HCT116 (cell line): Measurements from ENCODE around the gene RBM15B. TPM values are rescaled to one million over a fixed set of nuclear protein-coding genes. Genes with fewer than 3 reads are reported as not detected.

ENCODE experiments used
- ATAC-seq: fragments of 200-7000 bp; cut with Tn5 transposase; 2 replicates; pipeline ENCODE4 v1.9.1; 2020; ENCODE audit warnings: mild to moderate bottlenecking, moderate library complexity
- BruUV-seq: library from RNA; stranded (reverse); fragments of 400-500 nt; replicated peaks from 2 replicates; lab custom pipeline; 2021; lab: Mats Ljungman, UMichigan
- CTCF ChIA-PET: fragments of 300-600 bp; sonication (Branson Sonifier 250); formaldehyde crosslinking; loops from one replicate; lab custom pipeline; 2021; ENCODE audit warnings: antibody characterized with exemption; lab: Charles Lee
- POLR2A ChIA-PET: fragments of 300-600, 350-600 bp; sonication (Branson Sonifier 250); formaldehyde crosslinking; loops from one replicate; lab custom pipeline; 2021; ENCODE audit warnings: antibody characterized with exemption; lab: Charles Lee
- RAD21 ChIA-PET, 2 experiments: fragments of 300-600 bp; sonication (Branson Sonifier 250); formaldehyde crosslinking; loops; one replicate each; lab custom pipeline; 2023; ENCODE audit warnings: low total read pairs in 2 of 2; ENCODE audit not compliant: uncharacterized antibody in 2 of 2, unreplicated experiment in 2 of 2, low non-redundant PET in 1 of 2; lab: Charles Lee
- DNase-seq: peaks from one replicate; pipeline ENCODE4 v3.0.0-alpha.2; 2010; ENCODE audit warnings: low read depth, low spot score
- H2AFZ ChIP-seq: fragments of 200-600 bp; shearing (Covaris generic), sonication (generic); 2 replicates; pipeline ENCODE4 v1.6.1; 2017; ENCODE audit warnings: low read depth, mixed run types, mixed read lengths, antibody characterized with exemption, low read length; ENCODE audit not compliant: poor library complexity, severe bottlenecking
- H3K27ac ChIP-seq: 2 replicates; pipeline ENCODE4 v1.5.1; 2012; ENCODE audit warnings: low read depth, low read length
- H3K27me3 ChIP-seq: fragments of 200-600 bp; sonication (generic); 2 replicates; pipeline ENCODE4 v1.6.1; 2016; ENCODE audit warnings: mixed run types, low read length, mixed read lengths; ENCODE audit not compliant: insufficient read depth
- H3K36me3 ChIP-seq, 2 experiments: fragments of 200-500 bp in 1 of 2; fragments of 200-600 bp in 1 of 2; sonication (Bioruptor generic) in 1 of 2; sonication (generic) in 1 of 2; 2 replicates each; pipeline versions ENCODE4 v1.5.1 to v1.6.1; 2014 to 2016; ENCODE audit warnings: low read length in 2 of 2, inconsistent platforms in 1 of 2, mixed read lengths in 1 of 2, mixed run types in 1 of 2; ENCODE audit not compliant: insufficient read depth in 2 of 2, control insufficient read depth in 1 of 2
- H3K4me1 ChIP-seq, 2 experiments: fragments of 200-600 bp in 1 of 2; sonication (generic) in 1 of 2; 2 replicates each; pipeline versions ENCODE4 v1.5.1 to v1.6.1; 2012 to 2017; ENCODE audit warnings: low read length in 2 of 2, inconsistent platforms in 1 of 2, mild to moderate bottlenecking in 1 of 2, mixed read lengths in 1 of 2, mixed run types in 1 of 2, moderate library complexity in 1 of 2; ENCODE audit not compliant: insufficient read depth in 2 of 2, control insufficient read depth in 1 of 2
- H3K4me2 ChIP-seq: fragments of 200-600 bp; sonication (generic); 2 replicates; pipeline ENCODE4 v1.6.1; 2017; ENCODE audit warnings: mixed run types, low read length, mixed read lengths
- H3K4me3 ChIP-seq, 2 experiments: fragments of 200-600 bp in 1 of 2; sonication (generic) in 1 of 2; replicated peaks in 1 of 2; 2 replicates each; pipeline ENCODE4 v1.5.1; 2011 to 2016; ENCODE audit warnings: low read length in 2 of 2, control low read depth in 1 of 2, low read depth in 1 of 2, mild to moderate bottlenecking in 1 of 2, mixed read lengths in 1 of 2, mixed run types in 1 of 2
- H3K79me2 ChIP-seq: fragments of 200-600 bp; sonication (generic); 2 replicates; pipeline ENCODE4 v1.6.1; 2017; ENCODE audit warnings: mild to moderate bottlenecking, mixed run types, low read length, moderate library complexity, mixed read lengths; ENCODE audit not compliant: insufficient read depth
- H3K9ac ChIP-seq: fragments of 200-600 bp; sonication (generic); 2 replicates; pipeline ENCODE4 v1.6.1; 2016; ENCODE audit warnings: low read length, mixed read lengths
- H3K9me2 ChIP-seq: fragments of 200-600 bp; sonication (generic), shearing (Covaris generic); 2 replicates; pipeline ENCODE4 v1.6.1; 2017; ENCODE audit warnings: mixed run types, mild to moderate bottlenecking, moderate library complexity; ENCODE audit not compliant: insufficient read depth
- H3K9me3 ChIP-seq, 2 experiments: fragments of 200-500 bp in 1 of 2; fragments of 200-600 bp in 1 of 2; sonication (Bioruptor generic) in 1 of 2; sonication (generic) in 1 of 2; 2 replicates each; pipeline ENCODE4 v1.6.1; 2014 to 2017; ENCODE audit warnings: low read length in 2 of 2, mixed read lengths in 2 of 2, inconsistent platforms in 1 of 2, low read depth in 1 of 2, mild to moderate bottlenecking in 1 of 2, mixed run types in 1 of 2, moderate library complexity in 1 of 2; ENCODE audit not compliant: control insufficient read depth in 1 of 2, insufficient read depth in 1 of 2
- H4K20me1 ChIP-seq: fragments of 200-600 bp; sonication (generic), shearing (Covaris generic); 2 replicates; pipeline ENCODE4 v1.6.1; 2017; ENCODE audit warnings: mixed run types, mild to moderate bottlenecking, moderate library complexity; ENCODE audit not compliant: insufficient read depth
- CBX3 ChIP-seq: IDR thresholded peaks from 2 replicates; pipeline ENCODE4 v1.6.1; 2012; ENCODE audit warnings: low read depth
- CEBPB ChIP-seq: IDR thresholded peaks from 2 replicates; pipeline ENCODE4 v1.6.1; 2012; ENCODE audit warnings: low read depth
- ELF1 ChIP-seq: IDR thresholded peaks from 2 replicates; pipeline ENCODE4 v1.6.1; 2012; ENCODE audit warnings: low read depth, borderline replicate concordance
- JUND ChIP-seq: IDR thresholded peaks from 2 replicates; pipeline ENCODE4 v1.6.1; 2012
- POLR2A ChIP-seq: IDR thresholded peaks from 2 replicates; pipeline ENCODE4 v1.7.0; 2011; ENCODE audit warnings: borderline replicate concordance; ENCODE audit not compliant: insufficient read depth, insufficient read length; ENCODE audit errors: extremely low read depth
- SRF ChIP-seq: IDR thresholded peaks from 2 replicates; pipeline ENCODE4 v1.6.1; 2012; ENCODE audit warnings: low read depth
- TCF7L2 ChIP-seq: IDR thresholded peaks from 2 replicates; pipeline ENCODE4 v1.7.0; 2011; ENCODE audit warnings: borderline replicate concordance, inconsistent platforms; ENCODE audit not compliant: insufficient read depth, insufficient read length; ENCODE audit errors: extremely low read depth
- ZNF274 ChIP-seq: fragments of 200-500 bp; sonication (Bioruptor generic); IDR thresholded peaks from 2 replicates; pipeline ENCODE4 v1.6.1; 2014; ENCODE audit warnings: mild to moderate bottlenecking, low read depth, low read length, inconsistent platforms
- intact Hi-C: fragments of 100-400 bp; cut with micrococcal nuclease; formaldehyde crosslinking; loops from 2 replicates; pipeline ENCODE4 v1.10.0; 2022
- total RNA-seq: library from RNA; stranded (reverse); gene quantifications from one replicate; pipeline ENCODE4 v1.2.1, GENCODE V29; 2021; ENCODE audit not compliant: unreplicated experiment

The RBM15B gene
- total RNA-seq, 1 experiment from 2014 or later, result 24.1 TPM

- no peak overlapping the region for H3K27ac ChIP-seq
- H4K20me1 ChIP-seq, result no peaks in the 10 kb centered on the region
- BruUV-seq, result no TSS peak
- POLR2A ChIA-PET, result no interaction called here
- H3K27me3 ChIP-seq, result no peaks in the 10 kb centered on the region
- H3K9me2 ChIP-seq, result no peaks in the 10 kb centered on the region
- ATAC-seq, result no peak
- H3K4me3 ChIP-seq, result no peak overlapping the region
- no peaks in the 10 kb centered on the region for H3K36me3 ChIP-seq
- RAD21 ChIA-PET, result no interaction called here
- intact Hi-C loops, result no loop called here
- CTCF ChIA-PET, result no interaction called here
- no peaks in the 10 kb centered on the region for H3K79me2 ChIP-seq
- H3K9ac ChIP-seq, result no peak overlapping the region
- no peak overlapping the region for H3K4me2 ChIP-seq
- no peak overlapping the region for H2AFZ ChIP-seq
- H3K9me3 ChIP-seq, result no peaks in the 10 kb centered on the region
- no peak for TF ChIP-seq JUND
- TF ChIP-seq CBX3, result no peak
- no peak for TF ChIP-seq TCF7L2
- no peak for TF ChIP-seq POLR2A
- no peaks in the 10 kb centered on the region for H3K4me1 ChIP-seq
- no peak for DNase-seq
Measured at GRCh38 chr3:51375571-51375970, 15.5 kb upstream of the RBM15B start.

- no peaks in the 10 kb centered on the region for H3K9me2 ChIP-seq
- POLR2A ChIA-PET, result no interaction called here
Measured at GRCh38 chr3:51378065-51378464, 13.0 kb upstream of the RBM15B start.

More at GRCh38 chr3:51378065-51378464, 13.0 kb upstream of the RBM15B start:
- no peak for ATAC-seq
- Histone ChIP-seq H4K20me1 (no peaks in the 10 kb centered on the region), H3K4me3 (no peak overlapping the region), H3K9me3 (no peaks in the 10 kb centered on the region), H3K79me2 (no peaks in the 10 kb centered on the region; the same call in 1 of the 2 replicates), H3K36me3 (no peaks in the 10 kb centered on the region), H2AFZ (no peak overlapping the region), H3K4me1 (peaks cover 0 to under 1% of the 10 kb centered on the region in 2 experiments; a peak in 1 of 4 replicates), H3K27me3 (no peaks in the 10 kb centered on the region), H3K9ac (no peak overlapping the region), H3K4me2 (no peak overlapping the region), H3K27ac (no peak overlapping the region)
- RAD21 ChIA-PET, result no interaction called here
- intact Hi-C loops, result no loop called here
- DNase-seq, result no peak
- TF ChIP-seq CBX3 (no peak), ELF1 (no peak), CEBPB (no peak), SRF (no peak), ZNF274 (no peak), TCF7L2 (no peak)
- CTCF ChIA-PET, result no interaction called here
- BruUV-seq, result no TSS peak
